Ishikawa (cell line): ENCODE results near the gene CBY1.

Experiments
- CEBPB ChIP-seq: IDR thresholded peaks from 2 replicates; pipeline ENCODE4 v1.6.1; 2012
- CREB1 ChIP-seq: IDR thresholded peaks from 2 replicates; pipeline ENCODE4 v1.6.1; 2012; ENCODE audit warnings: low read depth
- EGR1 ChIP-seq: IDR thresholded peaks from 2 replicates; pipeline ENCODE4 v1.6.1; 2012
- EP300 ChIP-seq: IDR thresholded peaks from 2 replicates; pipeline ENCODE4 v1.6.1; 2012; ENCODE audit warnings: borderline replicate concordance
- MAX ChIP-seq: IDR thresholded peaks from 2 replicates; pipeline ENCODE4 v1.6.1; 2012
- NFIC ChIP-seq: IDR thresholded peaks from 2 replicates; pipeline ENCODE4 v1.6.1; 2012
- RAD21 ChIP-seq: IDR thresholded peaks from 2 replicates; pipeline ENCODE4 v1.6.1; 2012; ENCODE audit warnings: low read depth
- REST ChIP-seq: IDR thresholded peaks from 2 replicates; pipeline ENCODE4 v1.6.1; 2012; ENCODE audit warnings: low read depth, mild to moderate bottlenecking
- TAF1 ChIP-seq: IDR thresholded peaks from 2 replicates; pipeline ENCODE4 v1.6.1; 2012; ENCODE audit warnings: low read depth, mild to moderate bottlenecking
- TEAD4 ChIP-seq: IDR thresholded peaks from 2 replicates; pipeline ENCODE4 v1.6.1; 2012
- USF1 ChIP-seq: IDR thresholded peaks from 2 replicates; pipeline ENCODE4 v1.6.1; 2012
- YY1 ChIP-seq: IDR thresholded peaks from 2 replicates; pipeline ENCODE4 v1.6.1; 2012; ENCODE audit warnings: low read depth
- ZBTB7A ChIP-seq: IDR thresholded peaks from 2 replicates; pipeline ENCODE4 v1.6.1; 2012; ENCODE audit warnings: low read depth

- no peak for TF ChIP-seq EP300
- TF ChIP-seq NFIC = no peak
- no peak for TF ChIP-seq RAD21
- TF ChIP-seq YY1 = no peak
- TF ChIP-seq TAF1 = no peak
- TF ChIP-seq CREB1 = no peak
- no peak for TF ChIP-seq ZBTB7A
- no peak for TF ChIP-seq MAX
- TF ChIP-seq REST = no peak
- TF ChIP-seq TEAD4 = no peak
- no peak for TF ChIP-seq EGR1
- TF ChIP-seq USF1 = no peak
- TF ChIP-seq CEBPB = no peak
Observed at GRCh38 chr22:38649841-38650522, 6.5 kb upstream of the CBY1 start.
